GM23338 (cell line): ENCODE data around the gene MPZL1.

Experiments
- CREB1 ChIP-seq: fragments of 250-450 bp; sonication (Bioruptor Pico); IDR thresholded peaks from 2 replicates; pipeline ENCODE4 v1.5.0; 2020; ENCODE audit warnings: low read depth, mild to moderate bottlenecking, moderate library complexity
- ETS1 ChIP-seq: IDR thresholded peaks from 2 replicates; pipeline ENCODE4 v1.6.1; 2016; ENCODE audit warnings: antibody characterized with exemption
- EZH2 ChIP-seq: fragments of 200-600 bp; sonication (generic); IDR thresholded peaks from one replicate; pipeline ENCODE4 v1.8.0; 2017; ENCODE audit warnings: antibody characterized with exemption, mild to moderate bottlenecking, low read depth; ENCODE audit not compliant: unreplicated experiment
- EZH2phosphoT487 ChIP-seq: fragments of 200-600 bp; sonication (generic); IDR thresholded peaks from one replicate; pipeline ENCODE4 v1.8.1; 2018; ENCODE audit warnings: antibody characterized with exemption; ENCODE audit not compliant: unreplicated experiment
- JUNB ChIP-seq: IDR thresholded peaks from one replicate; pipeline ENCODE4 v1.6.1; 2016; ENCODE audit warnings: antibody characterized with exemption; ENCODE audit not compliant: unreplicated experiment
- NANOG ChIP-seq: IDR thresholded peaks from 2 replicates; pipeline ENCODE4 v1.6.1; 2016; ENCODE audit warnings: antibody characterized with exemption, borderline replicate concordance
- POLR2AphosphoS5 ChIP-seq: IDR thresholded peaks from 2 replicates; pipeline ENCODE4 v1.6.1; 2016; ENCODE audit warnings: antibody characterized with exemption, low read depth
- REST ChIP-seq: IDR thresholded peaks from one replicate; pipeline ENCODE4 v1.6.1; 2018; ENCODE audit warnings: antibody characterized with exemption; ENCODE audit not compliant: unreplicated experiment
- STAT1 ChIP-seq: IDR thresholded peaks from one replicate; pipeline ENCODE4 v1.6.1; 2016; ENCODE audit warnings: antibody characterized with exemption; ENCODE audit not compliant: unreplicated experiment
- ZNF114 ChIP-seq: fragments of 250-450 bp; sonication (Bioruptor Pico); IDR thresholded peaks from 2 replicates; pipeline ENCODE4 v1.5.0; 2020; ENCODE audit warnings: mild to moderate bottlenecking, moderate library complexity
- ZNF331 ChIP-seq: fragments of 250-450 bp; sonication (Bioruptor Pico); IDR thresholded peaks from 2 replicates; pipeline ENCODE4 v1.5.0; 2020; ENCODE audit warnings: low read depth, mild to moderate bottlenecking, moderate library complexity
- TF ChIP-seq, protein P1 (sequence below), 2 experiments: fragments of 200-600 bp in 1 of 2; sonication (generic) in 1 of 2; conservative IDR thresholded peaks; 2 replicates each; pipeline versions ENCODE4 v1.5.1 to v1.6.1; 2016 to 2017; ENCODE audit warnings: antibody characterized with exemption in 2 of 2, low read depth in 2 of 2, mild to moderate bottlenecking in 2 of 2, moderate library complexity in 1 of 2

GRCh38 chr1:167675440-167675839 lies 46.3 kb upstream of the MPZL1 start:
- TF ChIP-seq, protein P1, sequence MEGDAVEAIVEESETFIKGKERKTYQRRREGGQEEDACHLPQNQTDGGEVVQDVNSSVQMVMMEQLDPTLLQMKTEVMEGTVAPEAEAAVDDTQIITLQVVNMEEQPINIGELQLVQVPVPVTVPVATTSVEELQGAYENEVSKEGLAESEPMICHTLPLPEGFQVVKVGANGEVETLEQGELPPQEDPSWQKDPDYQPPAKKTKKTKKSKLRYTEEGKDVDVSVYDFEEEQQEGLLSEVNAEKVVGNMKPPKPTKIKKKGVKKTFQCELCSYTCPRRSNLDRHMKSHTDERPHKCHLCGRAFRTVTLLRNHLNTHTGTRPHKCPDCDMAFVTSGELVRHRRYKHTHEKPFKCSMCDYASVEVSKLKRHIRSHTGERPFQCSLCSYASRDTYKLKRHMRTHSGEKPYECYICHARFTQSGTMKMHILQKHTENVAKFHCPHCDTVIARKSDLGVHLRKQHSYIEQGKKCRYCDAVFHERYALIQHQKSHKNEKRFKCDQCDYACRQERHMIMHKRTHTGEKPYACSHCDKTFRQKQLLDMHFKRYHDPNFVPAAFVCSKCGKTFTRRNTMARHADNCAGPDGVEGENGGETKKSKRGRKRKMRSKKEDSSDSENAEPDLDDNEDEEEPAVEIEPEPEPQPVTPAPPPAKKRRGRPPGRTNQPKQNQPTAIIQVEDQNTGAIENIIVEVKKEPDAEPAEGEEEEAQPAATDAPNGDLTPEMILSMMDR (conservative IDR thresholded peaks at IDR 0.05; ENCODE audit: low read depth in 2 of 2), result no peak
- no peak for TF ChIP-seq ETS1
- no peak for TF ChIP-seq EZH2
- TF ChIP-seq CREB1 (CRISPR knock-in tag), result no peak
- TF ChIP-seq EZH2phosphoT487, result no peak
- TF ChIP-seq REST, result no peak
- TF ChIP-seq POLR2AphosphoS5, result no peak
- TF ChIP-seq JUNB, result no peak
- no peak for TF ChIP-seq ZNF114
- TF ChIP-seq STAT1, result no peak
- no peak for TF ChIP-seq ZNF331
- no peak for TF ChIP-seq NANOG
